Measurements from ENCODE around the gene RNGTT. TPM values are rescaled to one million over a fixed set of nuclear protein-coding genes. Genes with fewer than 3 reads are reported as not detected.
"Not testable (repeated sequence)": the region's sequence is repeated elsewhere in the genome, so short reads cannot be mapped to it uniquely, and the experiment has no call there.

The RNGTT gene
- total RNA-seq, 2 experiments from 2014 or later = 22.1 to 22.2 TPM

GRCh38 chr6:88908598-88909548 lies 54.5 kb downstream of the RNGTT start:
- Mint-ChIP-seq H3K4me3 (no peak overlapping the region), H3K27me3 (no peaks in the 10 kb centered on the region), H3K27ac (no peak overlapping the region), H3K36me3 (ENCODE audit: low read depth) (peaks cover 29% of the 10 kb centered on the region), H3K9me3 (peaks cover 4% of the 10 kb centered on the region), H3K4me1 (ENCODE audit: low read depth) (peaks cover 50% of the 10 kb centered on the region)
- ATAC-seq (no peak), DNase-seq (no peak)
- TF ChIP-seq CTCF (IDR thresholded peaks at IDR 0.05) = no peak
- intact Hi-C loops (cut with micrococcal nuclease) = no loop called here
- ChIA-PET POLR2A (no interaction called here), CTCF (interaction anchor here (0.9 kb wide), 1 partner anchor 39 kb away, joined by 3 read pairs; no protein-coding TSS in a partner anchor)

- POLR2A ChIA-PET = interaction anchor here (0.7 kb wide), 1 partner anchor 542 kb away, joined by 3 read pairs; no protein-coding TSS in a partner anchor
- H3K9me3 Mint-ChIP-seq; CTCF ChIA-PET; DNase-seq; H3K4me3 Mint-ChIP-seq; H3K27me3 Mint-ChIP-seq; H3K27ac Mint-ChIP-seq; intact Hi-C loops (cut with micrococcal nuclease); ATAC-seq: not testable (repeated sequence)
- peaks cover 36% of the 10 kb centered on the region for H3K4me1 Mint-ChIP-seq (ENCODE audit: low read depth)
- peaks cover 35% of the 10 kb centered on the region for H3K36me3 Mint-ChIP-seq (ENCODE audit: low read depth)
Measured at GRCh38 chr6:88907148-88907547, 56.3 kb downstream of the RNGTT start.

GRCh38 chr6:88899569-88900316 lies 63.7 kb downstream of the RNGTT start:
- intact Hi-C loops (cut with micrococcal nuclease) = no loop called here
- ChIA-PET CTCF (interaction anchor here (0.7 to 2.8 kb wide), 5 partner anchors 10 to 1499 kb away, joined by 3 to 10 read pairs (median 6); no protein-coding TSS in a partner anchor), POLR2A (interaction anchor here (0.6 kb wide), 1 partner anchor 146 kb away, joined by 3 read pairs; no protein-coding TSS in a partner anchor)
- ATAC-seq = no peak
- no peak for DNase-seq
- H3K27me3 Mint-ChIP-seq = no peaks in the 10 kb centered on the region
- H3K4me3 Mint-ChIP-seq = no peak overlapping the region
- TF ChIP-seq CTCF (IDR thresholded peaks at IDR 0.05) = no peak
- H3K36me3 Mint-ChIP-seq (ENCODE audit: low read depth) = peaks cover 26% of the 10 kb centered on the region
- no peak overlapping the region for H3K27ac Mint-ChIP-seq
- peaks cover 1% of the 10 kb centered on the region for H3K4me1 Mint-ChIP-seq (ENCODE audit: low read depth)
- H3K9me3 Mint-ChIP-seq = no peaks in the 10 kb centered on the region

GRCh38 chr6:88895911-88896310 lies 67.5 kb downstream of the RNGTT start:
- no peaks in the 10 kb centered on the region for H3K9me3 Mint-ChIP-seq
- H3K27me3 Mint-ChIP-seq = no peaks in the 10 kb centered on the region
- ATAC-seq (no peak), DNase-seq (no peak)
- ChIA-PET CTCF (no interaction called here), POLR2A (no interaction called here)
- no peak overlapping the region for H3K27ac Mint-ChIP-seq
- intact Hi-C loops (cut with micrococcal nuclease) = no loop called here
- no peak for TF ChIP-seq CTCF (IDR thresholded peaks at IDR 0.05)
- H3K4me3 Mint-ChIP-seq = no peak overlapping the region
- H3K36me3 Mint-ChIP-seq (ENCODE audit: low read depth) = peaks cover 9% of the 10 kb centered on the region
- peaks cover 4% of the 10 kb centered on the region for H3K4me1 Mint-ChIP-seq (ENCODE audit: low read depth)

All from activated CD8-positive, alpha-beta T cell treated with anti-CD3 and anti-CD28 coated beads for 36 hours (primary cell).